ENCODE measurements around the gene EXT2.

DNA sequence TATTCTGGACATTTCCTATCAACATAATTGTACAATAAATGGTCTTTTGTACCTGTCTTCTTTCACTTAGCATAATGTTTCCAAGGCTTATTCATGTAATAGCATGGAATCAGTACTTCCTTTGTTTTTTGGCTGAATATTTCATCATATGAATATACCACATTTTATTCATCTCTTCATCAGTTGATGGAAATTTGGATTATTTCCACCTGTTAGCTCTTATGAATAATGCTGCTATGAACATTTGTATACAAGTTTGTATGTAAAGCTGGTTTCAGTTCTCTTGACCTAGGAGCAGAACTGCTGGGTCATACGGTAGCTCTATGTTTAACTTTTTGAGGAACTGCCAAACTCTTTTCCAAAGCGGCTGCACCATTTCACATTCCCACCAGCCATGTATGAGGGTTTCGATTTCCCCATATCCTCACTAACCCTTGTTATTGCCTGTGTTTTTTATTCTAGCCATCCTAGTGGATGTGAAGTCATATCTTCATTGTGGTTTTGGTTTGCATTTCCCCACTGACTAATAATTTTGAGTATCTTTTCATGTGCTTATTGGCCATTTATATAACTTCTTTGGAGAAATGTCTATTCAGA is 20.9 kb downstream of the EXT2 start:
- TF ChIP-seq CTCF (IDR thresholded peaks at IDR 0.05): no peak
- TF ChIP-seq POLR2A (IDR thresholded peaks at IDR 0.05): no peak

Data from testis (tissue), 2 donors.